PC-9 (cell line): ENCODE data around the gene UCN3.

Experiments
- CTCF ChIP-seq: fragments of 200-600 bp; sonication (generic); conservative IDR thresholded peaks from 2 replicates; pipeline ENCODE4 v1.6.1; 2017; ENCODE audit warnings: mixed run types, antibody characterized with exemption, mild to moderate bottlenecking, moderate library complexity
- EZH2 ChIP-seq: fragments of 200-600 bp; sonication (generic); IDR thresholded peaks from 2 replicates; pipeline ENCODE4 v1.8.0; 2017; ENCODE audit warnings: antibody characterized with exemption, low read depth

GRCh38 chr10:5385224-5385623, 20.5 kb downstream of the UCN3 start:
- TF ChIP-seq CTCF, result no peak
- no peak for TF ChIP-seq EZH2
